Measurements from ENCODE around the gene HSD17B11.
"Not testable (repeated sequence)": the region's sequence is repeated elsewhere in the genome, so short reads cannot be mapped to it uniquely, and the experiment has no call there.

HSD17B11 gene

GRCh38 chr4:87425711-87426110, 34.7 kb upstream of the HSD17B11 start:
- DNase-seq (ENCODE audit: low read depth), result no peak
- no peak overlapping the region for H3K4me3 ChIP-seq (ENCODE audit: control insufficient read depth, low read depth, low read length)
- no peak for TF ChIP-seq CTCF (IDR thresholded peaks at IDR 0.05; ENCODE audit: control insufficient read depth, insufficient read depth, low read depth, low read length, missing control alignments)

- H3K4me3 ChIP-seq (ENCODE audit: control insufficient read depth, low read depth, low read length); DNase-seq (ENCODE audit: low read depth): not testable (repeated sequence)
Observed at GRCh38 chr4:87424099-87424543, 33.1 kb upstream of the HSD17B11 start.

GRCh38 chr4:87423317-87424098, 32.5 kb upstream of the HSD17B11 start:
- no peak for TF ChIP-seq CTCF (IDR thresholded peaks at IDR 0.05; ENCODE audit: control insufficient read depth, insufficient read depth, low read depth, low read length, missing control alignments)
- H3K4me3 ChIP-seq (ENCODE audit: control insufficient read depth, low read depth, low read length), result peak overlapping the region; percentile 65
- DNase-seq (ENCODE audit: low read depth), result no peak

GRCh38 chr4:87422104-87423052, 31.4 kb upstream of the HSD17B11 start, which contains the start of gene NUDT9:
NUDT9 (plus strand) TSS chr4:87422573; CDS start chr4:87422906, 333 bp downstream.
- DNase-seq (ENCODE audit: low read depth), result peak; percentile 80
- peak within 1 kb of the TSS; percentile 65 for H3K4me3 ChIP-seq (ENCODE audit: control insufficient read depth, low read depth, low read length)
- TF ChIP-seq CTCF (IDR thresholded peaks at IDR 0.05; ENCODE audit: control insufficient read depth, insufficient read depth, low read depth, low read length, missing control alignments), result peak; percentile 11

GRCh38 chr4:87420276-87420830, 29.4 kb upstream of the HSD17B11 start:
- no peak for TF ChIP-seq CTCF (IDR thresholded peaks at IDR 0.05; ENCODE audit: control insufficient read depth, insufficient read depth, low read depth, low read length, missing control alignments)
- no peak overlapping the region for H3K4me3 ChIP-seq (ENCODE audit: control insufficient read depth, low read depth, low read length)
- DNase-seq (ENCODE audit: low read depth), result no peak

- no peak for TF ChIP-seq CTCF (IDR thresholded peaks at IDR 0.05; ENCODE audit: control insufficient read depth, insufficient read depth, low read depth, low read length, missing control alignments)
- DNase-seq (ENCODE audit: low read depth), result no peak
- H3K4me3 ChIP-seq (ENCODE audit: control insufficient read depth, low read depth, low read length), result no peak overlapping the region
Observed at GRCh38 chr4:87419578-87420249, 28.7 kb upstream of the HSD17B11 start.

GRCh38 chr4:87418410-87418809, 27.4 kb upstream of the HSD17B11 start:
- H3K4me3 ChIP-seq (ENCODE audit: control insufficient read depth, low read depth, low read length); DNase-seq (ENCODE audit: low read depth): not testable (repeated sequence)

Measured in AG09309 (cell line).